Uterus (tissue), 2 donors: ENCODE data around the gene RCAN1.

Experiments used
- CTCF ChIP-seq, 4 experiments: fragments of 200-600 bp in 2 of 4; fragments of 450-650 bp in 2 of 4; sonication (generic) in 2 of 4; IDR thresholded peaks; one replicate each; pipeline ENCODE4 v1.5.1; 2016 to 2019; ENCODE audit warnings: antibody characterized with exemption in 4 of 4, mild to moderate bottlenecking in 2 of 4, moderate library complexity in 1 of 4
- POLR2A ChIP-seq, 2 donors: fragments of 450-650 bp; IDR thresholded peaks; one replicate each; pipeline ENCODE4 v1.6.1; 2016; ENCODE audit warnings: antibody characterized with exemption in 2 of 2, mild to moderate bottlenecking in 1 of 2, moderate library complexity in 1 of 2

- TF ChIP-seq CTCF (IDR thresholded peaks at IDR 0.05), result no peak
- TF ChIP-seq POLR2A (IDR thresholded peaks at IDR 0.05), result no peak
These were observed 56.7 kb downstream of the RCAN1 start for GRCh38 chr21:34558166-34558565.
